IMR-90 (cell line): ENCODE measurements around the gene DAAM1. TPM values are rescaled to one million over a fixed set of nuclear protein-coding genes. Genes with fewer than 3 reads are reported as not detected.

Experiments
- ATAC-seq: fragments of 200-7000 bp; cut with Tn5 transposase; 2 replicates; pipeline ENCODE4 v1.9.1; 2020; ENCODE audit warnings: low read depth, mild to moderate bottlenecking, moderate library complexity
- BruUV-seq: library from RNA; stranded (reverse); fragments of 400-500 nt; replicated peaks from 2 replicates; lab custom pipeline; 2021; lab: Mats Ljungman, UMichigan
- CTCF ChIA-PET: fragments of 300-600 bp; formaldehyde crosslinking; extraction: SDS; loops from one replicate; lab custom pipeline; 2021; ENCODE audit warnings: antibody characterized with exemption; lab: Yijun Ruan, JAX
- POLR2A ChIA-PET: fragments of 300-600 bp; sonication (Branson Sonifier 250); formaldehyde crosslinking; loops from one replicate; lab custom pipeline; 2022; ENCODE audit warnings: antibody characterized with exemption; ENCODE audit not compliant: unreplicated experiment; lab: Charles Lee
- DNase-seq: peaks from one replicate; pipeline ENCODE4 v3.0.0; 2013
- H2AFZ ChIP-seq: replicated peaks from 2 replicates; pipeline ENCODE3; 2013; ENCODE audit warnings: low read length, mild to moderate bottlenecking; ENCODE audit not compliant: poor library complexity
- H2AK5ac ChIP-seq: 2 replicates; pipeline ENCODE4 v1.6.1; 2013; ENCODE audit warnings: low read depth, low read length, inconsistent platforms
- H2AK9ac ChIP-seq: replicated peaks from 2 replicates; pipeline ENCODE3; 2013; ENCODE audit warnings: mild to moderate bottlenecking, low read depth, low read length, moderate library complexity; ENCODE audit not compliant: poor library complexity
- H2BK120ac ChIP-seq: 2 replicates; pipeline ENCODE4 v1.6.1; 2013; ENCODE audit warnings: low read depth, low read length, inconsistent platforms
- H2BK15ac ChIP-seq: 3 replicates; pipeline ENCODE4 v1.6.1; 2013; ENCODE audit warnings: low read depth, low read length, inconsistent platforms
- H2BK20ac ChIP-seq: 2 replicates; pipeline ENCODE4 v1.6.1; 2013; ENCODE audit warnings: low read depth, mild to moderate bottlenecking, inconsistent platforms, low read length, moderate library complexity
- H2BK5ac ChIP-seq: 2 replicates; pipeline ENCODE4 v1.6.1; 2013; ENCODE audit warnings: mild to moderate bottlenecking, low read depth, low read length, inconsistent platforms; ENCODE audit not compliant: poor library complexity, severe bottlenecking
- H3K14ac ChIP-seq: replicated peaks from 2 replicates; pipeline ENCODE4 v1.6.1; 2013; ENCODE audit warnings: low read depth, low read length, inconsistent platforms
- H3K18ac ChIP-seq: 2 replicates; pipeline ENCODE4 v1.6.1; 2013; ENCODE audit warnings: low read depth, low read length, control low read depth
- H3K23ac ChIP-seq: 2 replicates; pipeline ENCODE4 v1.6.1; 2013; ENCODE audit warnings: low read depth, low read length, inconsistent platforms
- H3K27ac ChIP-seq: 2 replicates; pipeline ENCODE4 v1.5.1; 2013; ENCODE audit warnings: mild to moderate bottlenecking, control low read depth, low read length; ENCODE audit not compliant: insufficient read depth
- H3K27me3 ChIP-seq: 2 replicates; pipeline ENCODE4 v1.6.1; 2013; ENCODE audit warnings: low read length; ENCODE audit not compliant: control insufficient read depth, insufficient read depth
- H3K36me3 ChIP-seq: 2 replicates; pipeline ENCODE4 v1.6.1; 2013; ENCODE audit warnings: low read length, mixed read lengths; ENCODE audit not compliant: control insufficient read depth, insufficient read depth
- H3K4ac ChIP-seq: 2 replicates; pipeline ENCODE4 v1.6.1; 2013; ENCODE audit warnings: low read depth, low read length, inconsistent platforms
- H3K4me1 ChIP-seq: 2 replicates; pipeline ENCODE4 v1.6.1; 2013; ENCODE audit warnings: low read length, mixed read lengths; ENCODE audit not compliant: control insufficient read depth, insufficient read depth
- H3K4me2 ChIP-seq: 2 replicates; pipeline ENCODE4 v1.6.1; 2013; ENCODE audit warnings: low read depth, mild to moderate bottlenecking, control low read depth, low read length, moderate library complexity
- H3K4me3 ChIP-seq: 2 replicates; pipeline ENCODE4 v1.5.1; 2013; ENCODE audit warnings: low read depth, mild to moderate bottlenecking, control low read depth, low read length, moderate library complexity; ENCODE audit not compliant: insufficient read depth
- H3K56ac ChIP-seq: 2 replicates; pipeline ENCODE4 v1.6.1; 2013; ENCODE audit warnings: low read length, inconsistent platforms; ENCODE audit not compliant: insufficient read depth; ENCODE audit errors: extremely low read depth
- H3K79me1 ChIP-seq, 2 experiments: 2 replicates each; pipeline ENCODE4 v1.6.1; 2013; ENCODE audit warnings: low read length in 2 of 2, inconsistent platforms in 1 of 2, low read depth in 1 of 2
- H3K9ac ChIP-seq: 2 replicates; pipeline ENCODE4 v1.6.1; 2013; ENCODE audit warnings: low read depth, low read length, control low read depth
- H3K9me1 ChIP-seq: 2 replicates; pipeline ENCODE4 v1.6.1; 2013; ENCODE audit warnings: low read length, inconsistent platforms; ENCODE audit not compliant: insufficient read depth
- H3K9me3 ChIP-seq: 2 replicates; pipeline ENCODE4 v1.6.1; 2013; ENCODE audit warnings: low read length; ENCODE audit not compliant: control insufficient read depth, insufficient read depth
- H4K20me1 ChIP-seq: 2 replicates; pipeline ENCODE4 v1.6.1; 2013; ENCODE audit warnings: low read length, inconsistent platforms; ENCODE audit not compliant: insufficient read depth
- H4K5ac ChIP-seq: 2 replicates; pipeline ENCODE4 v1.6.1; 2013; ENCODE audit warnings: mild to moderate bottlenecking, low read depth, low read length, control low read depth
- H4K8ac ChIP-seq, 2 experiments: 2 replicates each; pipeline ENCODE4 v1.6.1; 2013; ENCODE audit warnings: low read depth in 2 of 2, low read length in 2 of 2, control low read depth in 1 of 2, inconsistent platforms in 1 of 2
- H4K91ac ChIP-seq: 2 replicates; pipeline ENCODE4 v1.6.1; 2013; ENCODE audit warnings: low read depth, low read length, inconsistent platforms; ENCODE audit not compliant: insufficient read depth
- BHLHE40 ChIP-seq: fragments of 150-350 bp; IDR thresholded peaks from 2 replicates; pipeline ENCODE4 v1.6.1; 2016; ENCODE audit warnings: mild to moderate bottlenecking, low read depth, low read length
- RAD21 ChIP-seq: IDR thresholded peaks from 2 replicates; pipeline ENCODE4 v1.6.1; 2012; ENCODE audit warnings: low read length, improper control_type of control experiment
- RCOR1 ChIP-seq: IDR thresholded peaks from 2 replicates; pipeline ENCODE4 v1.6.1; 2012; ENCODE audit warnings: mild to moderate bottlenecking, low read length, improper control_type of control experiment; ENCODE audit not compliant: insufficient replicate concordance
- USF2 ChIP-seq: fragments of 150-350 bp; IDR thresholded peaks from 2 replicates; pipeline ENCODE4 v1.6.1; 2017; ENCODE audit warnings: mild to moderate bottlenecking, antibody characterized with exemption, low read length, low read depth
- WGBS, 2 experiments: methylation state at CpG; one replicate each; pipeline versions ENCODE4 v1.1.5 to v1.1.7; 2013; ENCODE audit warnings: missing lambda C conversion rate in 2 of 2; ENCODE audit not compliant: insufficient read length in 1 of 2; ENCODE audit errors: extremely low coverage in 2 of 2; 5-methylcytosine and 5-hydroxymethylcytosine counted together
- dilution Hi-C: fragments of 300-500 bp; cut with HindIII; formaldehyde crosslinking; loops from one replicate; pipeline ENCODE4 v1.14.3; 2018; ENCODE audit warnings: low sequenced_read_pairs; ENCODE audit not compliant: unreplicated experiment
- in situ Hi-C: fragments of 300-500 bp; cut with MboI; formaldehyde crosslinking; loops from 3 replicates; pipeline ENCODE4 v1.14.3; 2019; ENCODE audit warnings: low sequenced_read_pairs, inconsistent platforms, mixed read lengths
- intact Hi-C: fragments of 100-400 bp; cut with micrococcal nuclease; formaldehyde crosslinking; loops from 2 replicates; pipeline ENCODE4 v1.10.0; 2022
- polyA plus RNA-seq, 3 experiments: library from polyadenylated mRNA; depleted of rRNA; stranded (reverse); fragments of >200 nt; gene quantifications; 2 replicates each; pipeline ENCODE4 v1.2.3, GENCODE V29; 2012; ENCODE audit warnings: low replicate concordance in 1 of 3
- total RNA-seq: library from RNA; depleted of rRNA; stranded (reverse); fragments of >200 nt; gene quantifications from 2 replicates; pipeline ENCODE4 v1.2.3, GENCODE V29; 2012

The DAAM1 gene
- total and polyA plus RNA-seq, 2 of the 4 experiments (the other 2 are of a cell fraction), result 4.8 to 5.4 TPM

- no peak overlapping the region for H3K4ac ChIP-seq
- H3K9me1 ChIP-seq, result no peaks in the 10 kb centered on the region
- no peaks in the 10 kb centered on the region for H3K79me1 ChIP-seq
- no TSS peak for BruUV-seq
- no peaks in the 10 kb centered on the region for H4K20me1 ChIP-seq
- no peak overlapping the region for H2AK9ac ChIP-seq
- no peak overlapping the region for H2BK15ac ChIP-seq
- DNase-seq (no peak), ATAC-seq (no peak)
- CTCF ChIA-PET, result interaction anchor here (0.9 kb wide), 1 partner anchor 42 kb away, joined by 3 read pairs; no protein-coding TSS in a partner anchor
- H3K4me2 ChIP-seq, result no peak overlapping the region
- intact Hi-C loops (no loop called here), in situ Hi-C loops (no loop called here), dilution Hi-C loops (no loop called here)
- H3K14ac ChIP-seq, result no peak overlapping the region
- H2BK5ac ChIP-seq, result no peak overlapping the region
- H3K9ac ChIP-seq, result no peak overlapping the region
- no peaks in the 10 kb centered on the region for H3K4me1 ChIP-seq
- H3K4me3 ChIP-seq, result no peak overlapping the region
- POLR2A ChIA-PET, result no interaction called here
- H4K5ac ChIP-seq, result no peak overlapping the region
- H3K27me3 ChIP-seq, result peaks cover 19% of the 10 kb centered on the region
- no peaks in the 10 kb centered on the region for H3K36me3 ChIP-seq
- H2AK5ac ChIP-seq, result no peak overlapping the region
- TF ChIP-seq RAD21 (no peak), USF2 (no peak), RCOR1 (no peak), BHLHE40 (no peak)
- no peak overlapping the region for H4K8ac ChIP-seq
- H2BK120ac ChIP-seq, result no peak overlapping the region
- WGBS, 2 experiments, result no CpG with 5 or more reads among the region's 4 CpGs
- H3K9me3 ChIP-seq, result no peaks in the 10 kb centered on the region
- H4K91ac ChIP-seq, result no peak overlapping the region
- H2BK20ac ChIP-seq, result no peak overlapping the region
- H3K56ac ChIP-seq, result no peak overlapping the region
- no peak overlapping the region for H2AFZ ChIP-seq
- no peak overlapping the region for H3K27ac ChIP-seq
- no peak overlapping the region for H3K23ac ChIP-seq
- no peak overlapping the region for H3K18ac ChIP-seq
These were observed 40.0 kb upstream of the DAAM1 start for GRCh38 chr14:59148334-59148900.
